IPS DF 4.7 (cell line): Measurements from ENCODE around the gene HUS1B.
"Not testable (repeated sequence)": the region's sequence is repeated elsewhere in the genome, so short reads cannot be mapped to it uniquely, and the experiment has no call there.

Experiments used
- DNase-seq: peaks from one replicate; pipeline ENCODE4 v3.0.0-alpha.2; 2013; ENCODE audit warnings: low spot score; ENCODE audit errors: extremely low read depth

HUS1B gene

GRCh38 chr6:656460-657252, at the start of gene HUS1B:
TSS of gene HUS1B (minus strand) at chr6:657100. CDS start at chr6:656944, 156 bp downstream.
- DNase-seq, result no peak

- DNase-seq, result no peak
These were observed 49.2 kb upstream of the HUS1B start for GRCh38 chr6:706146-706545.

- DNase-seq, result no peak
These were observed 48.1 kb upstream of the HUS1B start for GRCh38 chr6:705047-705446.

- no peak for DNase-seq
These were observed 47.1 kb upstream of the HUS1B start for GRCh38 chr6:704046-704445.

- no peak for DNase-seq
These were observed 46.7 kb upstream of the HUS1B start for GRCh38 chr6:703552-703951.

- no peak for DNase-seq
These were observed 45.0 kb upstream of the HUS1B start for GRCh38 chr6:701700-702479.

- no peak for DNase-seq
These were observed 44.3 kb upstream of the HUS1B start for GRCh38 chr6:701215-701614.

- no peak for DNase-seq
These were observed 43.6 kb upstream of the HUS1B start for GRCh38 chr6:700490-700889.

GRCh38 chr6:699319-699718, 42.4 kb upstream of the HUS1B start:
- no peak for DNase-seq

- not testable (repeated sequence) for DNase-seq
These were observed 37.7 kb upstream of the HUS1B start for GRCh38 chr6:694431-695126.

- DNase-seq, result no peak
These were observed 36.8 kb upstream of the HUS1B start for GRCh38 chr6:693723-694009.

GRCh38 chr6:692858-693722, 36.2 kb upstream of the HUS1B start, which contains the start of gene EXOC2:
TSS of gene EXOC2 (minus strand) at chr6:693139. CDS start at chr6:637818, 55,321 bp downstream.
- DNase-seq, result no peak

- DNase-seq, result no peak
These were observed 35.5 kb upstream of the HUS1B start for GRCh38 chr6:692356-692851.

GRCh38 chr6:689223-689622, 32.3 kb upstream of the HUS1B start:
- DNase-seq, result no peak

GRCh38 chr6:686497-686896, 29.6 kb upstream of the HUS1B start:
- DNase-seq, result no peak

- no peak for DNase-seq
These were observed 28.1 kb upstream of the HUS1B start for GRCh38 chr6:684831-685636.

GRCh38 chr6:683742-684440, 27.0 kb upstream of the HUS1B start:
- DNase-seq, result no peak

- DNase-seq, result no peak
These were observed 23.9 kb upstream of the HUS1B start for GRCh38 chr6:680666-681340.

- DNase-seq, result no peak
These were observed 23.4 kb upstream of the HUS1B start for GRCh38 chr6:680251-680650.
